SK-N-MC (cell line): ENCODE data around the gene LALBA.

Experiments
- EZH2 ChIP-seq: fragments of 200-600 bp; sonication (generic); IDR thresholded peaks from one replicate; pipeline ENCODE4 v1.6.1; 2017; ENCODE audit warnings: antibody characterized with exemption
- FOXP2 ChIP-seq: optimal IDR thresholded peaks from 2 replicates; pipeline ENCODE3; 2011; ENCODE audit warnings: mild to moderate bottlenecking, moderate library complexity; ENCODE audit not compliant: insufficient read depth; ENCODE audit errors: extremely low read length, control extremely low read depth
- POLR2AphosphoS5 ChIP-seq: IDR thresholded peaks from 2 replicates; pipeline ENCODE4 v1.6.1; 2012; ENCODE audit warnings: mild to moderate bottlenecking, low read depth, low read length, borderline replicate concordance

DNA sequence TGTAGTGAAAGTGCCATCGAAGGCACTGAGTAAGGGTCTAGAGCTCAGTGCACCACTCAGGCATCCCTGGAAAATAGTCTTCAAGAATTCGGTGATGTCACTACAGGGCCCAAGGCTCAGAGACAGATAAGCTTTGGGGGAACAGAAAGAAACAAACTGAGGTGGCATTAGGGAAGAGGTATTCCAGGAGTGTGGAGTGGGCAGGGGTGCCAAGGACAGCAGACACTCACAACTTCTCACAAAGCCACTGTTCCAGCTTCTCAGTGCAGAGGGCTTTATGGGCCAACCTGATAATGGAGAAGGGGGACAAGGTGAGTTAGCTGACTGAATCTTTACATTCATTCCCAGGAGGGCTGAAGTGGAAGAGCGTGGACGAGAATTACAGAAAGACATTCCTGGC is 2.1 kb downstream of the LALBA start:
- TF ChIP-seq EZH2 (no peak), POLR2AphosphoS5 (no peak), FOXP2 (no peak)
